Fibroblast of lung (primary cell): ENCODE results near the gene TM9SF2.

ENCODE experiments used
- CTCF ChIP-seq, 2 donors: IDR thresholded peaks in 1 of 2; conservative IDR thresholded peaks in 1 of 2; 1 replicate in 1 of 2; 2 replicates in 1 of 2; pipeline ENCODE4 v1.5.1; 2011 to 2012; ENCODE audit warnings: low read length in 2 of 2, control low read depth in 1 of 2, inconsistent platforms in 1 of 2, low read depth in 1 of 2, mild to moderate bottlenecking in 1 of 2
- EZH2 ChIP-seq: IDR thresholded peaks from 2 replicates; pipeline ENCODE4 v1.5.1; 2012; ENCODE audit warnings: low read length, control low read depth, mild to moderate bottlenecking; ENCODE audit errors: missing control alignments

- TF ChIP-seq CTCF (conservative IDR thresholded peaks at IDR 0.05 in 1 of 2, IDR thresholded peaks at IDR 0.05 in 1 of 2; ENCODE audit: low read depth in 1 of 2, low read length in 2 of 2): no peak
- TF ChIP-seq EZH2: no peak
Observed at GRCh38 chr13:99467764-99468163, 33.5 kb upstream of the TM9SF2 start.
